HG02870 (cell line): Measurements from ENCODE around the gene ETV6.

Experiments used
- ATAC-seq: cut with Tn5 transposase; IDR thresholded peaks from one replicate; pipeline ENCODE4 v1.9.1; 2021; ENCODE audit warnings: mild to moderate bottlenecking, moderate library complexity; ENCODE audit not compliant: unreplicated experiment

ETV6 gene

GRCh38 chr12:11689591-11690186, 40.2 kb downstream of the ETV6 start:
- no peak for ATAC-seq

DNA sequence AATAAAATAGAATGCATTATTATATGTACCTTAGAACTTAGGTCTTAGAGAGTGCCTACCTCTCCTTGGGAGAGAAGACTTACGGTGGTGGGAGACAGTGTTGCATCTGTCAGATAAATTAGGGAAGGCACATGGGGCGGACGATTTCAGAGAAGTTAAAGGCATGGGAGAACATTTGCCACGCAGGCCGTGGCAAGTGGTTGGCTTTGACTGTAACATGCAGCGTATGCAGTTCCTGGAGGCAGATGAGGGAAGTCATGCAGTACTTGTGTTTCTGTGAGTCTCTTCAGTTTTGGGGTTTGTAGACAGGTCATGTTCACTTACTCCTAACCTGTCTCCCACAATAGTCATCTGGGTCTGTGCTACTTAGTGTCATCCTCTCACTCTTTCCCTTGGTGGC, 43.6 kb downstream of the ETV6 start:
- no peak for ATAC-seq

DNA sequence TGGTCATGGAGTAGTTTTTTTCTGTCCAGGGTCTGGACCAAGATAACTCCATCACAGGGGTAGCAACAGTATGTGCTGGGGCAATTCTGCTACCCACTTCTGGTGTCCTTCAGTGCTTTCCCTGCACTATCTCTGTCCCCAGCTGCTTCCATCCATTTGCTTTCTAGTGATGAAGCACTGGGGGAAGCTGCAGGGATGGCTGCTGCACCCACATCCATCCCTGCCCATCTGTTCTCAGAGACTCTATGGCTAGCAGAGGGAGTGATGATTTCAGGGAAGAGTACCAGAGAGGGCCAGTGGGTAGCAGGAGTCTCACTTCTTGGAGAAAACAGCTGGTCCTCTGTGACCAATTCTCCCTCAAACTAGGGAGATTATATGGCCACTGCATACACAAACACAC, 44.1 kb downstream of the ETV6 start:
- ATAC-seq = no peak

GRCh38 chr12:11694528-11694927, 45.1 kb downstream of the ETV6 start:
- no peak for ATAC-seq

DNA sequence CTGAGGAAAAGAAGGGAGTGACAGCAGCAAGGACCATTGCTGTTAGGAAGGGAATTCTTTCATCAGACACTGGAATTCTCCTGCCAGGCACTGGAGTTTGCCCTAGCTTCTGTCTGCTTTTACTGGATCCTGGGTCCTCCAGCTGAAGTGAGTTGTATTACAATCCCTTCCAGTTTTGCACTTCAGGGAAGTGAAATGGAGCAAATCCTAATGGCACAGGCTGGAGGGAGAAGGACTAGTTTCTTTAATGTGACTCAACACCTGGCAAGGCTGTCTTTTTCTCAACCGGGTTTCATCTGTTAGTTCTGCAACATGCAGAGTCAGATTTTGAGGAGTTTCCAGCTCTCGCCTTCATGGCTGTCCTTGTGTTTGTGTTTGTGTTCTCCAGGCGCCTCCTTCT, 45.8 kb downstream of the ETV6 start:
- ATAC-seq = no peak

DNA sequence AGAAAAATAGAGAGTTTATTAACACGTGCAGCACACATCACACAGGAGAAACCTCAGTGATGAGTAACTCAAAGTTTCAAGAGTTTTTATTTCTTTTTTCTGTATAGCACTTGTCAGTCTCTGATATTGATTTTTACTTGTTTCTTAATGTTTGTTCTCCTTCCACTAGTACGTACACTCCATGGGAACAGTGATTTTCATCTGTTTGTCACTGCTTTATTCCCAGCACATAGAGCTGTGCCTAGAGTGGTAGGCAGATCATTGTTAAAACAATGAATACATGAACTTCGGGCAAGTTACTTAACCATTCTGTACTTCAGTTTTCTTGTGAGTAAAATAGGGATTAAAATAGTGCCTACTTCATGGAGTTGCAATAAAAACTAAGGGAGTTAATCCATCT, 46.6 kb downstream of the ETV6 start:
- ATAC-seq = no peak

DNA sequence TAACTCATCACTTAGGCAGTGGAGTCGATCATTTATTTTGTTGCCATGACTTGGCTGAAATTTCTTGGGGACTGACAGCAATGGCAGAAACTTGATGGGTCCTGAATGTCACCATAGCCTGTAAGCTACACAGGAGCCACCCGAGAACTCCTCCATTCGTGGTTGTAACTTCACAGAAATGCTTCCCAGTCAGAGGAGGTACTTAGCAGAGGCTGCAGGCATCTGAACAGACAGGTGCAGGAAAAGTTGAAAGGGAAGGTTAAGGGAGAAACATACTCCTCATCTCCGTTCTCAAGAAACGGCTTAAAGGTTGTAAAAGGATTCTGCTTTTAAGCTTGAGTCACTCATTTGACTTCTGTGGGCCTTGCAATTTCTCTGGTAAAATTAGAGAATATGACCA, 47.7 kb downstream of the ETV6 start:
- ATAC-seq = no peak

GRCh38 chr12:11697670-11698387, 48.4 kb downstream of the ETV6 start:
- no peak for ATAC-seq

DNA sequence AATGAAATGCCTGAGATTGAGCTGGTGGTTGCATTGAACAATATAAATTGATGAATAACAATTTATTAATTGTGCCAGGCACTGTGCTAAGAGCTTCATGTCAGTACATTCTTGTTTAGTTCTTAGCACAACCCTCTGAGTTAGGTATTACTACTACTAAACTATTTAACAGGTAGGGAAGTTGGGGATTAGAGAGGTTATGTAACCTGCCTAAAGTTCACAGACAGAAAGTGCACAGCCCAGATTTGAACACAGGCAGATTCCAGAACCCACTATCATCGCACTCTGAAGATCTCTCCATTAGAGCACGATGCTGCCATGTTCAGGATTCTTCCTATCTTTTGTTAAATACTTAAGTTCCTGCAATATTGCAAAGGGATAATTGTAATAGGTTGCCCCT, 49.3 kb downstream of the ETV6 start:
- no peak for ATAC-seq

GRCh38 chr12:11701433-11701832, 52.0 kb downstream of the ETV6 start:
- ATAC-seq = no peak

GRCh38 chr12:11702959-11703358, 53.5 kb downstream of the ETV6 start:
- ATAC-seq = peak; percentile 62

DNA sequence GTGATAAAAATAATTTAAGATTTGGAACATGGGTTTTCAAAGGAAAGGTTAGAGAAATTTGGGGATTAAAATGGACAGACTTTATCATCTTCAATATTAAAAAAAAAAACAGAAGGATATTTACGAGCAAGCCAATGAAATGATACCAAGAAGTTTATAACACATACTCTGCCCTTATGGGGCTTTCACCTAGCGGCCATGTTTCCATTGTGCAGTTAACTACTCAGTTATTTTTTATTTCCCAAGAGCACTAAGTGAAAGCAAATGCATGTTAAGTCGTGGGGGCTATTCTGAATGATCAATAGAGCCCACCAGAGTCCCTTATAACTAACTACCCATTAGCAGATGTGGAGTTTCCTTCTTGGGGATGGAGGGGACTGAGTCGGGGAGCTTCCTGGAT, 53.9 kb downstream of the ETV6 start:
- no peak for ATAC-seq

DNA sequence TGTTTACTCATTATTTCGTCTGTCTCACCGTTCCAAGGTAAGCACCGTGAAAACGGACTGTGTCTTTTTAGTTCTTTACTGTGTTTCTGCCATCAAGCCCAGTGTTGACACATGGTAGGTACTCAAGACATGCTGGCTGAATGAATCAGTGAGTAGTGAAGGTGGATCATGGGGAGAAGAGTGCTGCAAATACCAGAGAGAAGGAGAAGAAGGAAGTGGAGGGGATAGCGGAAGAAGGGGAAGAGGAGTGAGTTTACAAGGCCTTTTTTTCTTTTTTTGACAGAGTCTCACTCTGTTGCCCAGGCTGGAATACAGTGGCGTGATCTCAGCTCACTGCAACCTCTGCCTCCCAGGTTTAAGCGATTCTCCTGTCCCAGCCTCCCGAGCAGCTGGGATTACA, 54.6 kb downstream of the ETV6 start:
- ATAC-seq = no peak

- ATAC-seq = no peak
These were observed 55.5 kb downstream of the ETV6 start for GRCh38 chr12:11705010-11705409.

GRCh38 chr12:11706509-11707379, 57.3 kb downstream of the ETV6 start:
- no peak for ATAC-seq

DNA sequence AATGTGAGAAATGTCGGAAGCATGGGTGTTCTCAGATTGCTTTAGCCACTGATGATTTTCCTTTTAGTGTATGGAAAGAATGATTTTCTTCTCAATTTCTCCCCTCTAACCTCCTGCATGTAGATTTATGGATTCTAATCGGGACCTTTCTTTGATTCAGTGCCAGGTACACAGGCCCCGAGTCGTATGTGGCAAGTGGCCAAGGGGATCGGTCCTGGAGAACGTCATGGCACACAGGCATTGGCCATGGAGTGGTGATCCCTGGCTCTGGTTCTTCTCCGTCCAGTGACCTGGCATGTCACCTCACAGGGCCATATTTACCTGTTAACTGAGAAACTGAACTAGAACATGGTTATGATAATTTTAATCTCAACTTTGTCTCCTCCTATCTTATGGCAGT, 58.1 kb downstream of the ETV6 start:
- ATAC-seq = no peak

- no peak for ATAC-seq
These were observed 60.0 kb downstream of the ETV6 start for GRCh38 chr12:11709513-11709912.

- no peak for ATAC-seq
These were observed 61.0 kb downstream of the ETV6 start for GRCh38 chr12:11710431-11710830.

- no peak for ATAC-seq
These were observed 61.4 kb downstream of the ETV6 start for GRCh38 chr12:11710906-11711305.

GRCh38 chr12:11711651-11712327, 62.3 kb downstream of the ETV6 start:
- ATAC-seq = no peak

GRCh38 chr12:11712491-11712890, 63.0 kb downstream of the ETV6 start:
- ATAC-seq = no peak
